Nephron (organoid): Measurements from ENCODE around the gene SETBP1.

Experiments
- H3K27ac Mint-ChIP-seq, 3 experiments: 2 replicates each; pipeline ENCODE4 v1.8.0; 2020; ENCODE audit warnings: mixed read lengths in 3 of 3, mild to moderate bottlenecking in 2 of 3, moderate library complexity in 1 of 3
- H3K27me3 Mint-ChIP-seq: 2 replicates; pipeline ENCODE4 v1.8.0; 2021; ENCODE audit warnings: low read depth, mild to moderate bottlenecking, moderate library complexity, mixed read lengths
- H3K36me3 Mint-ChIP-seq: 2 replicates; pipeline ENCODE4 v1.8.0; 2020; ENCODE audit warnings: low read depth, mixed read lengths
- H3K4me1 Mint-ChIP-seq: 2 replicates; pipeline ENCODE4 v1.8.0; 2020; ENCODE audit warnings: mixed read lengths
- H3K4me3 Mint-ChIP-seq, 3 experiments: 2 replicates each; pipeline ENCODE4 v1.8.0; 2020; ENCODE audit warnings: mild to moderate bottlenecking in 3 of 3, mixed read lengths in 3 of 3, moderate library complexity in 2 of 3
- H3K9me3 Mint-ChIP-seq: 2 replicates; pipeline ENCODE4 v1.8.0; 2020; ENCODE audit warnings: mixed read lengths
- CTCF ChIP-seq, 3 experiments: fragments of 200-600 bp; sonication (generic); IDR thresholded peaks; one replicate each; pipeline ENCODE4 v1.5.0; 2021; ENCODE audit warnings: antibody characterized with exemption in 3 of 3; ENCODE audit not compliant: unreplicated experiment in 3 of 3

SETBP1 gene

DNA sequence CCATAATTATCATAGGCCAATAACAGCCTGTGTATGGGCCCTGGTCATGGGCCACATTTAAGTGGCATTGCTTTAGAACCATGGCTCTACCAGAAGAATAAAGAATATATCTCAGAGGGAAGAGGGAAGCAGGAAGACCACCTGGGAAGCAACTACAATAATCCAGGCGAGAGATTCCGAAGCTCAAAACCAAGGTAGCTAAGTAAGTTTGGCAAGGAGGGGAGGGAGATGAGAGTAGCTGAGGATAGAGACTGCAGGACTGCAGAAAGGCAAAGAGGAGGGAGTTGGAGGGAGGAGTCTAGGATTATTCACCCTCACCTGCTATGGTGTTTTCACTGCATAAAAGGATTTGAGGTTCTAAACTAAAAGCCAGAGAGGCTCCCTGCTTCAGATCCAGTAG lies 293.5 kb downstream of the SETBP1 start:
- TF ChIP-seq CTCF (IDR thresholded peaks at IDR 0.05; ENCODE audit: unreplicated experiment in 3 of 3), result no peak
- Mint-ChIP-seq H3K27me3 (no peaks in the 10 kb centered on the region), H3K27ac (no peak overlapping the region), H3K9me3 (no peaks in the 10 kb centered on the region), H3K4me3 (no peak overlapping the region), H3K4me1 (peaks cover 42% of the 10 kb centered on the region), H3K36me3 (peaks cover 7% of the 10 kb centered on the region)

DNA sequence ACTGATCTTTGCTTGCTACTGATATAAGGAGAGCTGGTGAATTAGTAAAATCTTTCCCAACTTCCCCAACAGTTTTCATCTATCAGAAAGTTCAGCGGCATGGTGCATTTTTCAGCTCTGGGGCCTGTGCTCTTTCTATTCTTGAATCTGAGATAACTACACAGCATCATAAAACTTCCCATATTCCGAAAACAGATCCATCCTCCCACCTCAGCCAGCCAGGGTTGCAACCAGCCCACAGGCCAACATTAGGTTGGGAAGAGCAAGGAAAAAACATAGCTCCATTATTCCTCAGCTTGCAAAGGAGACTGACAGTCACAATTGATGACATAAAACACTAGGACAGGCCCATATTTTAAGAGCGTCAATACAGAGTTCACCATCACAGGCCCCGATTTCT lies 297.2 kb downstream of the SETBP1 start:
- Mint-ChIP-seq H3K4me1 (peaks cover 54% of the 10 kb centered on the region), H3K4me3 (no peak overlapping the region), H3K27me3 (no peaks in the 10 kb centered on the region), H3K9me3 (no peaks in the 10 kb centered on the region), H3K27ac (peak overlapping the region in 2 of 3 experiments; percentile 31 to 63), H3K36me3 (peaks cover 5% of the 10 kb centered on the region)
- TF ChIP-seq CTCF (IDR thresholded peaks at IDR 0.05; ENCODE audit: unreplicated experiment in 3 of 3), result no peak

DNA sequence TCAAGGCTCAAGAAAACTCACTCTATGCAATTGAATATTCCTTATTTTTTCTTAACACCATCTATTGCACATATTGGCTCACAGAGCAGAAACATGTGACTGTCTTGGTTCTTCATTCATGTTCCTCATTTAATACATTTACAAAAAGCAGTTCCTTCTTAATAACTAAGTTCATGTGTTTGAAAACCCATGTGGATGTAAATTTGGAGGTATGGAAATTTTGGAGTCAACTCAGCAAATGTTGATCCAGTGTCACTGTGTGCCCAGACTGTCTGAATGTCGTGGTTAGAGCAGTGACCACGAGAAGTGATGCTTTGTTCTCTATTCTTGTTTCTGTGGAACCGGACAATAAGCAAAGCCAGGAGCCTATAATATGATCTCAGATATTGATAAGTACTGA lies 299.1 kb downstream of the SETBP1 start:
- Mint-ChIP-seq H3K9me3 (no peaks in the 10 kb centered on the region), H3K27me3 (no peaks in the 10 kb centered on the region), H3K4me3 (no peak overlapping the region), H3K36me3 (no peaks in the 10 kb centered on the region), H3K4me1 (peaks cover 51% of the 10 kb centered on the region), H3K27ac (no peak overlapping the region)
- TF ChIP-seq CTCF (IDR thresholded peaks at IDR 0.05; ENCODE audit: unreplicated experiment in 3 of 3), result no peak

- peaks cover 53% of the 10 kb centered on the region for H3K4me1 Mint-ChIP-seq
- no peak overlapping the region for H3K4me3 Mint-ChIP-seq
- H3K27ac Mint-ChIP-seq, result peak overlapping the region in 2 of 3 experiments; percentile 0 to 70
- no peaks in the 10 kb centered on the region for H3K9me3 Mint-ChIP-seq
- no peak for TF ChIP-seq CTCF (IDR thresholded peaks at IDR 0.05; ENCODE audit: unreplicated experiment in 3 of 3)
- H3K27me3 Mint-ChIP-seq, result no peaks in the 10 kb centered on the region
- no peaks in the 10 kb centered on the region for H3K36me3 Mint-ChIP-seq
Observed at GRCh38 chr18:44981121-44981520, 300.4 kb downstream of the SETBP1 start.

DNA sequence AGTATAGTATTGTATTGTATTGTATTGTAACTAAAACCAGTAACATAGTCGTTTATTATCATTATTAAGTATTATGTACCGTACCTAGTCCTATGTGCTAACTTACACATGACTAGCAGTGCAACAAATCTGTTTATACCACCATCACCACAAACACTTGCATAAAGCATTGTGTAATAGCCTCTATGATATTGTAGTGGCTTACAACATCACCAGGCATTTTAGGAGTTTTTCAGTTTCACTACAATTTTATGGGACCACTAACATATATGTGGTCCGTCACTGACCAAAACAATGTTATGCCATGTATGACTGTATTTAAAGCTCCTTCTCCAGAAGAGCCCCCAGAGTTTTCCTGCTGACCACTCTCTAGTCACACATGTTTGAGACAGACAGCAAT lies 306.2 kb downstream of the SETBP1 start:
- Mint-ChIP-seq H3K27ac (no peak overlapping the region), H3K9me3 (peaks cover 17% of the 10 kb centered on the region), H3K36me3 (peaks cover 31% of the 10 kb centered on the region), H3K4me1 (peaks cover 32% of the 10 kb centered on the region), H3K27me3 (no peaks in the 10 kb centered on the region), H3K4me3 (no peak overlapping the region)
- no peak for TF ChIP-seq CTCF (IDR thresholded peaks at IDR 0.05; ENCODE audit: unreplicated experiment in 3 of 3)

DNA sequence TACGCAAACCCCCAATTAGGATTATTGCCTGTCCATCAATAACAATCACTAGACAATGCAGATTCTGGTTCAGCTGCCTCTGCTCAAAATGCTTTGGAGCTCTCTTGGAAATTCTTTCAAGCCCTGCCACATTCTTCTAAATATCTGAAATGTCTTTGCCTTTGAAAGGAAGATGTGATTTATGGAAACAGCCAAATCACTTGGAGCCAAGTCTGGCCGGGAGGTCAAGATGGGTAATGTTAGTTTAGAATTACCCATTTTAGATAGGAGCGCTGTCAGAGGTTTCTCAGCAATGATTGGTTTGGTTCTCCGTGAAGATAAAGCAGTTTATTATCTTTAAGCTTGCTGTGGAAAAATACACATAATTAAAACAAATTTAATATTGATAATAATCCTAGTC lies 306.7 kb downstream of the SETBP1 start:
- Mint-ChIP-seq H3K27me3 (no peaks in the 10 kb centered on the region), H3K4me3 (no peak overlapping the region), H3K27ac (no peak overlapping the region), H3K9me3 (peaks cover 17% of the 10 kb centered on the region), H3K4me1 (peaks cover 28% of the 10 kb centered on the region), H3K36me3 (peaks cover 35% of the 10 kb centered on the region)
- no peak for TF ChIP-seq CTCF (IDR thresholded peaks at IDR 0.05; ENCODE audit: unreplicated experiment in 3 of 3)
